PC-3 (cell line): ENCODE data around the gene RXRB.

Experiments used
- CTCF ChIP-seq: fragments of 300-600 bp; sonication (generic); conservative IDR thresholded peaks from 2 replicates; pipeline ENCODE4 v1.5.1; 2017; ENCODE audit warnings: antibody characterized with exemption, low read depth, mild to moderate bottlenecking, low read length
- EZH2 ChIP-seq: fragments of 300-600 bp; sonication (generic); IDR thresholded peaks from one replicate; pipeline ENCODE4 v1.6.1; 2017; ENCODE audit warnings: antibody characterized with exemption, mild to moderate bottlenecking, low read length; ENCODE audit not compliant: unreplicated experiment
- EZH2phosphoT487 ChIP-seq: fragments of 300-600 bp; sonication (generic); IDR thresholded peaks from 2 replicates; pipeline ENCODE4 v1.6.1; 2018; ENCODE audit warnings: mild to moderate bottlenecking, antibody characterized with exemption, low read length, borderline replicate concordance

- TF ChIP-seq CTCF, result no peak
- TF ChIP-seq EZH2, result no peak
- TF ChIP-seq EZH2phosphoT487, result no peak
Observed at GRCh38 chr6:33237741-33238140, 37.3 kb upstream of the RXRB start.
